ENCODE data around the gene DOCK10.

DNA sequence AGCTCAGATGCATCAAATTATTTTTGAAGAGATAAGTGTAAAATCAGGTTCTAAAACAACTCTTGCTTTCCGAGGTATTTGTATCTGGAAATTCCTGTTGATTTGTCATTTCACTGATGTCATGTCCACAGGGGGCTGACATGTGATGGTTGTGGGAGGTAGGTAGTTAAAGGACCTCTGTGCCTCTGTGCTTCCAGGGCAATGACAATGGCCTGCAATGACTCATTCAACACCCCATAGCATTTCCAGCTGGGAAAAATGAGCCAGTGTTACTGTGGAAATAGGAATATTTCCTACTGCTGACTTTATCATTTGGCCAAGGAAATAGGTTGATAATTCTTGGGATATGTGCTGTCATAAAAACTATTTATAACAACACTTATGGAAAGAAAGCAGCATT is 239.9 kb downstream of the DOCK10 start:
- TF ChIP-seq, protein P1, sequence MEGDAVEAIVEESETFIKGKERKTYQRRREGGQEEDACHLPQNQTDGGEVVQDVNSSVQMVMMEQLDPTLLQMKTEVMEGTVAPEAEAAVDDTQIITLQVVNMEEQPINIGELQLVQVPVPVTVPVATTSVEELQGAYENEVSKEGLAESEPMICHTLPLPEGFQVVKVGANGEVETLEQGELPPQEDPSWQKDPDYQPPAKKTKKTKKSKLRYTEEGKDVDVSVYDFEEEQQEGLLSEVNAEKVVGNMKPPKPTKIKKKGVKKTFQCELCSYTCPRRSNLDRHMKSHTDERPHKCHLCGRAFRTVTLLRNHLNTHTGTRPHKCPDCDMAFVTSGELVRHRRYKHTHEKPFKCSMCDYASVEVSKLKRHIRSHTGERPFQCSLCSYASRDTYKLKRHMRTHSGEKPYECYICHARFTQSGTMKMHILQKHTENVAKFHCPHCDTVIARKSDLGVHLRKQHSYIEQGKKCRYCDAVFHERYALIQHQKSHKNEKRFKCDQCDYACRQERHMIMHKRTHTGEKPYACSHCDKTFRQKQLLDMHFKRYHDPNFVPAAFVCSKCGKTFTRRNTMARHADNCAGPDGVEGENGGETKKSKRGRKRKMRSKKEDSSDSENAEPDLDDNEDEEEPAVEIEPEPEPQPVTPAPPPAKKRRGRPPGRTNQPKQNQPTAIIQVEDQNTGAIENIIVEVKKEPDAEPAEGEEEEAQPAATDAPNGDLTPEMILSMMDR (conservative IDR thresholded peaks at IDR 0.05 in 1 of 2, IDR thresholded peaks at IDR 0.05 in 1 of 2; ENCODE audit: low read depth in 1 of 2, low read length in 2 of 2), result no peak
- TF ChIP-seq EZH2 (IDR thresholded peaks at IDR 0.05; ENCODE audit: low read length, missing control alignments), result no peak
